A549 treated with AZD9567 at 1 μM for 4 hours (cell line): ENCODE measurements around the gene C9orf152. TPM values are rescaled to one million over a fixed set of nuclear protein-coding genes. Genes with fewer than 3 reads are reported as not detected.

Experiments
- total RNA-seq: library from RNA; stranded (reverse); fragments of 200-300 nt; extraction: Qiagen RNA extraction; gene quantifications from 5 replicates; pipeline ENCODE4 v1.2.3, GENCODE V29; 2022; ENCODE audit not compliant: insufficient read depth

Gene C9orf152, protein sequence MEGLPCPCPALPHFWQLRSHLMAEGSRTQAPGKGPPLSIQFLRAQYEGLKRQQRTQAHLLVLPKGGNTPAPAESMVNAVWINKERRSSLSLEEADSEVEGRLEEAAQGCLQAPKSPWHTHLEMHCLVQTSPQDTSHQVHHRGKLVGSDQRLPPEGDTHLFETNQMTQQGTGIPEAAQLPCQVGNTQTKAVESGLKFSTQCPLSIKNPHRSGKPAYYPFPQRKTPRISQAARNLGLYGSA
- 0.08 to 0.16 TPM (median 0.15 TPM) in 4 of 5 replicates, not detected in the other for total RNA-seq

DNA sequence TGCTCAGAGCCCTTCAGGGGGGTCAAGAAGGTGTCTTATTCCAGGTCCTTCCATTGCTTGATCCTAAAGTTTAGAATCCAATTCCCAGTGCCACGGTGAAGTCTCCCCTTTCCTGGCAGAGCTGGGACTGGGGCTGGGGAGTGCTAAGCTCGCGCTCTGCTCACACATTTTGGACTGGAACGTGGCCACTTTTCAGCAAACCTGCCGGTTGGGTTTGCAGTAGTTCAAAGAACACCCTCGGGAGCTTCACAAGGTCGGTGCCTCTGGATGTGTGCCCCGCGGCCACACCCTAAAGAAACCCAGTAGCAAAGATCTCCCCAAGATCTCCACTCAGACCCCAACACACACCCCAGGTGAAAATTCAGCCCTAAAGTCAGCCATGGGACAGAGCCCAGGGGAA is at the start of gene C9orf152:
Gene C9orf152, minus strand, starts transcription at position 129 of the 400 bp plus-strand sequence. CDS start 580 bp downstream, outside the sequence.

DNA sequence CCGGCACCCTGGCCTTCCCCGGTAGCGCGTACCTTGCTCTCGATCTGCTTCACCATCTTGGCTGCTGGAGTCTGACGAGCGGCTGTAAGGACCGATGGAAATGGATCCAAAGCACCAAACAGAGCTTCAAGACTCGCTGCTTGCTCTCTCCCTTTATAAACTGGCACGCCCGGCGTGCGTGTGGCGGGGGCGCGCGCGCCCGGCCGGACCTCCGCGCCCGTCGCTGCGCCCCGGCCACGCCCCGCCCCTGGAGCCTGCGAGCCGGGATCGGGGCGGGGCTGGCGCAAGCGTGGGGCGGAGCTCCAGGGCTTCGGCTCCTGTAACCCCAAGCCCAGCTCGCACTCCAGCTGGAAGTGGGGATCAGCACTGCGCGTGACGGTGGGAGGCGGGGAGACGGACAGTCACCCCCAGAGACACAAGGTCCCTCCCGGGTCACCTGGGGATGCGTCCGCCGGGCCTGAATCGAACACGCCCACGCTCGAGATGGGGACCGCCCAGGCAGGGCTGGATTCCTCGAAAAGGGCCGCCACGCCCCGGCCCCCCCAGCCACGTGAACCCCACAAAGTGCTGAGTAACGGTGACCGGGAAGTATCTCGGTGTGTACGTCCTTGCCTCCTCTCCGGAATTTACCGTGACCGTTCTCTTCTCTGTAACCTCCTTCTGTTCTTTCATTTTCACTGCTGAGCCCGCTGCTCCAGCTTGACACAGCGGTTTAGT is 48.6 kb upstream of the C9orf152 start, which contains the start of gene TXN:
Gene TXN, minus strand, starts transcription at position 128 of the 717 bp plus-strand sequence. Its CDS starts 72 bp downstream, at position 56.

Other genes with a start within 250 kb of the C9orf152 start
- gene TXN, start 48.3 kb upstream of the C9orf152 start, total RNA-seq: 1,218 to 1,830 TPM (median 1,289 TPM) in 5 replicates
- gene TXNDC8, start 129.7 kb upstream of the C9orf152 start, total RNA-seq: not detected in 5 replicates